ENCODE data around the gene CENPA. TPM values are rescaled to one million over a fixed set of nuclear protein-coding genes. Genes with fewer than 3 reads are reported as not detected.

Gene CENPA
- total and polyA plus RNA-seq, 12 donors: 0.25 to 33.1 (median 2.9) TPM; not detected in 2

DNA sequence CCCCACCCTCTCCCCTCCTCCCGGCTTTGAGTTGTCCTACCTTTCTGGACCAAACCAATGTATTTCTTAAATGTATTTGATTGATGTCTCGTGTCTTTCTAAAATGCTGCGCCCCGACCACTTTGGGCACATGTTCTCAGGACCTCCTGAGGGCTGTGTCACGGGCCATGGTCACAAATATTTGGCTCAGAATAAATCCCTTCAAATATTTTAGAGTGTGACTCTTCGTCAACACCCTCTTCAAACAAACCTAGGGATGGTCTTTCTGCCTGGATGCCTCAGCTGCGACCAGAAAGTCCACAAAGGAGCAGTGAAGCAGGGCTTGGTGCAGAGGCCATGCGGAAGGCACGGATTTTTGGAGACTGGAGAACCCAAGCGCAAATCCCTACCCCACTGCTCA lies 22.8 kb upstream of the CENPA start:
- no peaks in the 10 kb centered on the region for H3K9me3 ChIP-seq
- TF ChIP-seq, protein P1, sequence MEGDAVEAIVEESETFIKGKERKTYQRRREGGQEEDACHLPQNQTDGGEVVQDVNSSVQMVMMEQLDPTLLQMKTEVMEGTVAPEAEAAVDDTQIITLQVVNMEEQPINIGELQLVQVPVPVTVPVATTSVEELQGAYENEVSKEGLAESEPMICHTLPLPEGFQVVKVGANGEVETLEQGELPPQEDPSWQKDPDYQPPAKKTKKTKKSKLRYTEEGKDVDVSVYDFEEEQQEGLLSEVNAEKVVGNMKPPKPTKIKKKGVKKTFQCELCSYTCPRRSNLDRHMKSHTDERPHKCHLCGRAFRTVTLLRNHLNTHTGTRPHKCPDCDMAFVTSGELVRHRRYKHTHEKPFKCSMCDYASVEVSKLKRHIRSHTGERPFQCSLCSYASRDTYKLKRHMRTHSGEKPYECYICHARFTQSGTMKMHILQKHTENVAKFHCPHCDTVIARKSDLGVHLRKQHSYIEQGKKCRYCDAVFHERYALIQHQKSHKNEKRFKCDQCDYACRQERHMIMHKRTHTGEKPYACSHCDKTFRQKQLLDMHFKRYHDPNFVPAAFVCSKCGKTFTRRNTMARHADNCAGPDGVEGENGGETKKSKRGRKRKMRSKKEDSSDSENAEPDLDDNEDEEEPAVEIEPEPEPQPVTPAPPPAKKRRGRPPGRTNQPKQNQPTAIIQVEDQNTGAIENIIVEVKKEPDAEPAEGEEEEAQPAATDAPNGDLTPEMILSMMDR (IDR thresholded peaks at IDR 0.05): no peak
- 93 to 96% methylated on average over 10 of the region's 10 CpGs for WGBS, 2 donors
- H3K27ac ChIP-seq: no peak overlapping the region
- intact Hi-C loops (cut with DNase I): no loop called here
- peaks cover 4 to 51% (median 42%) of the 10 kb centered on the region in 9 donors for H3K4me1 ChIP-seq
- H3K4me3 ChIP-seq: no peak overlapping the region
- H3K36me3 ChIP-seq: peaks cover 0 to 3% (median 0%) of the 10 kb centered on the region in 9 donors
- DNase-seq (no peak), ATAC-seq (no peak)
- no peaks in the 10 kb centered on the region for H3K27me3 ChIP-seq

DNA sequence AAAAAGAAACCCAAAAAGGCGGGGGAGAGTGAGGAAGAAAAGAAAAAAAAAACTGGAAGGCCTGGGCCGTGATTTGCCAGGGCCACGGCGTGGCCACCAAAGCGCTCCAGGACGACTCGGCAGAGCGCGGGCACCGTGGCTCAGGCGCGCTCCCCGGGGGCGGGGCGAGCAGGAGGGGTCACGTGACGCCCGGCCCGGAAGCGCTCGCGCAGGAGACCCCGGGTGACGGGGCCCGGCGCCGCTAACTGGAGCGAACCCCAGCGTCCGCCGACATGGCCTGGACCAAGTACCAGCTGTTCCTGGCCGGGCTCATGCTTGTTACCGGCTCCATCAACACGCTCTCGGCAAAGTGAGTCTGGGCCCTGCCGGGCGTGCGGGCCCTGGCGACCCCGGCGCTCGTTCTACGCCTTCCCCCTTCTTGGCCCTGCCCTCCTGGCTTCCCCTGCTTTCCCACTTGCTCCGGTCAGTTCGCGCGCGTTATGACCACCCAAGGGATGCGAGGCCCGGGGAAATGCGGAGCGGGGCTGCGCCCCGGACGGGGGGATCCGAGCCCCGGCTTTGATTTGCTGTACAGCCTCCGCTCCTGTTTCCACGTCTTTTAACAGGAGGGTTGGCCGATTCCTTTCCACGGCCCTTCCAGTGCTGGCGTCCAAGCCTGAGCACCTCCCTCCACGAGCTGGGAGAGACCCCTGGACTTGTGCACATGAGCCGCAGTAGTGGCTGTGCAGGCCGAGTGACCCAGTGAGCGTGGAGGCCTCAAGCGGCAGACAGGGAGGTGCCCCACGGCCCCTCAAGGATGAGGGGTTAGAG lies 21.6 kb upstream of the CENPA start, which contains the start of gene SLC35F6:
Gene SLC35F6, plus strand, starts transcription at position 207 of the 810 bp plus-strand sequence. Its CDS starts 66 bp downstream, at position 273.
- Histone ChIP-seq H3K4me1 (peaks cover 2 to 56% (median 43%) of the 10 kb centered on the region in 9 donors), H3K36me3 (peaks cover 0 to 3% (median 0%) of the 10 kb centered on the region in 9 donors), H3K4me3 (peak within 1 kb of the TSS; percentile 51 to 99 (median 85)), H3K9me3 (no peaks in the 10 kb centered on the region), H3K27ac (peak within 1 kb of the TSS; percentile 44 to 97 (median 94)), H3K27me3 (no peaks in the 10 kb centered on the region)
- TF ChIP-seq, protein P1 (IDR thresholded peaks at IDR 0.05): no peak
- 0% methylated on average over 46 to 68 of the region's 68 CpGs for WGBS, 2 donors
- DNase-seq (peak; percentile 78 to 88), ATAC-seq (peak; percentile 93 to 97 (median 96))
- intact Hi-C loops (cut with DNase I): no loop called here

DNA sequence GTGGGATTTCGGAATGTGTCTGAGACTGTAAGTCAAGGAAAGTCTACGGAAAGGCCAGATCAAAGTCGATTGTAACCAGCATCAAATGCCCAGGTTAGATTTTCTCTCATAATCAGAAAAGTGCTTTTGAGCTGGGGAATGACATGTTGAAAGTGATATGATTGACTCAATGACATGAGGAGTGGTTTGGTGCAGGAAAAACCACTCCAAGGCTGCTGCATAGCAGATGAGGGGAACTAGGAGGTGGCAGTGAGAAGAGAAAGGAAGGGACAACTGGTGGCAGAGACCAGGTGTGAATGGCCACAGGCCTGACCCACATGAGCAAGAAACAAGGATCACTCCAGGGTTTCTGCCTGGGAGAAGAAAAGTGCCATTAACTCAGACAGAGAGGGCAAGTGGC lies 20.9 kb upstream of the CENPA start:
- peak overlapping the region; percentile 44 to 97 (median 94) for H3K27ac ChIP-seq
- DNase-seq: no peak
- intact Hi-C loops (cut with DNase I): no loop called here
- peak overlapping the region; percentile 51 to 99 (median 85) for H3K4me3 ChIP-seq
- ATAC-seq: no peak
- 29 to 34% methylated on average over 3 of the region's 3 CpGs for WGBS, 2 donors
- TF ChIP-seq, protein P1 (IDR thresholded peaks at IDR 0.05): no peak
- peaks cover 2 to 62% (median 49%) of the 10 kb centered on the region in 9 donors for H3K4me1 ChIP-seq
- no peaks in the 10 kb centered on the region for H3K9me3 ChIP-seq
- H3K36me3 ChIP-seq: peaks cover 0 to 3% (median 0%) of the 10 kb centered on the region in 9 donors
- no peaks in the 10 kb centered on the region for H3K27me3 ChIP-seq

DNA sequence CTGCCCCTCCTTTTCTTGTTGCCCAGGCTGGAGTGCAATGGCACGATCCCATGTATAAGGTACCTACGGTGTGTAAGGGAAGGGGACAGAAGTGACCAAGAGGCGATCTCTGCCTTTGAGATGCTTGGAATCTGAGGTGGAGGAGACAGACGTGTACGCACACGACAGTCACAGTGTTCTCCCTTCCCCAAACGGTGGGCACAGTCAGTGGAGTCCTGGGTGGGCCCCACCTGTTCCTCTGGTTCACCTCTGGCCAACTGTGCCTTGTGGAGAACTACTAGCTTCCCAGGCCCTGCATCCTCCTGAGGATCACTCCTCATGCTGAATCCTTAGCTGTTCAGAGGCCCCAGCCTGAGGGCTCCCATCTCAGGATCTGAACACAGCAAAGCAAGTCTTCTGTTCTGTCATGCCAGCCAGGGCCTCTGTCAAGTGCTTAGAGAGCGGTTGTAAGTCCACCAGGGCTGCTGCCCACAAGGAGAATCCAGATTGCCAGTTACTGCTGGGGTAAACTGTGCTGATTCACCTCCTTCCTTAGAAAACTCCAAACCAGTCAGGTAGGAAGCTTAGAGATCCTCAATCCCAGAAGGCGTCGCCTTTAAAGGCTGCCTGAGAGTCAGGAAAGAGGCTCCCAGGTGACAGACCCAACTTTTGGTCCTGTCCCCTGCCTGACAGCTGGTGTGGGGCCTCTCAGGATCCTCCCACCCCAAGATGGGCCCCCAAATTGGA lies 20.2 kb upstream of the CENPA start:
- H3K9me3 ChIP-seq: no peaks in the 10 kb centered on the region
- no peak for ATAC-seq
- TF ChIP-seq, protein P1 (IDR thresholded peaks at IDR 0.05): no peak
- WGBS, 2 donors: 87 to 93% methylated on average over 10 of the region's 10 CpGs
- peak overlapping the region in 9 of 10 donors; percentile 51 to 99 (median 91) for H3K4me3 ChIP-seq
- no peak for DNase-seq
- H3K36me3 ChIP-seq: peaks cover 0 to 3% (median 0%) of the 10 kb centered on the region in 9 donors
- peaks cover 2 to 69% (median 57%) of the 10 kb centered on the region in 9 donors for H3K4me1 ChIP-seq
- H3K27me3 ChIP-seq: no peaks in the 10 kb centered on the region
- H3K27ac ChIP-seq: peak overlapping the region in 6 of 10 donors; percentile 40 to 97 (median 96)
- intact Hi-C loops (cut with DNase I): no loop called here
